Immature natural killer cell (primary cell): ENCODE data around the gene BRD3OS. TPM values are rescaled to one million over a fixed set of nuclear protein-coding genes. Genes with fewer than 3 reads are reported as not detected.

Experiments used
- DNase-seq, 3 donors: peaks; one replicate each; pipeline ENCODE4 v3.0.0; 2022; ENCODE audit warnings: mixed read lengths in 1 of 3
- H3K27ac Mint-ChIP-seq, 6 donors: one replicate each; pipeline ENCODE4 v1.8.0; 2020; ENCODE audit warnings: mixed read lengths in 6 of 6, mild to moderate bottlenecking in 5 of 6, inconsistent platforms in 4 of 6, moderate library complexity in 3 of 6
- H3K27me3 Mint-ChIP-seq, 3 donors: one replicate each; pipeline ENCODE4 v1.8.0; 2020 to 2021; ENCODE audit warnings: low read depth in 3 of 3, mild to moderate bottlenecking in 3 of 3, mixed read lengths in 3 of 3, moderate library complexity in 3 of 3, inconsistent platforms in 1 of 3
- H3K36me3 Mint-ChIP-seq, 3 donors: one replicate each; pipeline ENCODE4 v1.8.0; 2020; ENCODE audit warnings: mixed read lengths in 3 of 3, inconsistent platforms in 2 of 3, mild to moderate bottlenecking in 2 of 3
- H3K4me1 Mint-ChIP-seq, 2 donors: one replicate each; pipeline ENCODE4 v1.8.0; 2020; ENCODE audit warnings: inconsistent platforms in 2 of 2, mild to moderate bottlenecking in 2 of 2, mixed read lengths in 2 of 2, moderate library complexity in 1 of 2
- H3K4me3 Mint-ChIP-seq, 5 donors: one replicate each; pipeline ENCODE4 v1.8.0; 2020; ENCODE audit warnings: mild to moderate bottlenecking in 5 of 5, mixed read lengths in 5 of 5, inconsistent platforms in 3 of 5, moderate library complexity in 3 of 5
- H3K9me3 Mint-ChIP-seq, 6 donors: one replicate each; pipeline ENCODE4 v1.8.0; 2020; ENCODE audit warnings: mild to moderate bottlenecking in 6 of 6, mixed read lengths in 6 of 6, inconsistent platforms in 4 of 6, moderate library complexity in 3 of 6
- polyA plus RNA-seq, 3 donors: library from polyadenylated mRNA; unstranded; fragments of 300-500 nt; fragmentation: Illumina TruSeq; gene quantifications; one replicate each; pipeline ENCODE4 v1.2.3, GENCODE V29; 2021

Gene BRD3OS
- polyA plus RNA-seq, 3 donors from 2014 or later = 13.7 to 14.9 (median 13.8) TPM

- Mint-ChIP-seq H3K4me1 (peaks cover 14 to 24% of the 10 kb centered on the region in 2 donors), H3K4me3 (no peak overlapping the region), H3K27me3 (peaks cover 0 to 6% (median 0%) of the 10 kb centered on the region in 3 donors), H3K36me3 (peaks cover 5 to 10% (median 6%) of the 10 kb centered on the region in 3 donors), H3K27ac (no peak overlapping the region), H3K9me3 (no peaks in the 10 kb centered on the region)
- DNase-seq = no peak
These were observed 3.4 kb downstream of the BRD3OS start for GRCh38 chr9:134028575-134029247.

GRCh38 chr9:134029248-134030226 is 4.3 kb downstream of the BRD3OS start:
- Mint-ChIP-seq H3K4me3 (no peak overlapping the region), H3K36me3 (peaks cover 5 to 10% (median 6%) of the 10 kb centered on the region in 3 donors), H3K27me3 (peaks cover 0 to 3% (median 0%) of the 10 kb centered on the region in 3 donors), H3K4me1 (peaks cover 9 to 19% of the 10 kb centered on the region in 2 donors), H3K27ac (no peak overlapping the region), H3K9me3 (no peaks in the 10 kb centered on the region)
- no peak for DNase-seq

- no peak for DNase-seq
- Mint-ChIP-seq H3K36me3 (peaks cover 5 to 10% (median 10%) of the 10 kb centered on the region in 3 donors), H3K9me3 (no peaks in the 10 kb centered on the region), H3K4me1 (peaks cover 6 to 13% of the 10 kb centered on the region in 2 donors), H3K4me3 (no peak overlapping the region), H3K27me3 (peaks cover 0 to 4% (median 0%) of the 10 kb centered on the region in 3 donors), H3K27ac (peak overlapping the region in 1 of 6 donors; percentile 60)
These were observed 5.7 kb downstream of the BRD3OS start for GRCh38 chr9:134030821-134031470.

DNA sequence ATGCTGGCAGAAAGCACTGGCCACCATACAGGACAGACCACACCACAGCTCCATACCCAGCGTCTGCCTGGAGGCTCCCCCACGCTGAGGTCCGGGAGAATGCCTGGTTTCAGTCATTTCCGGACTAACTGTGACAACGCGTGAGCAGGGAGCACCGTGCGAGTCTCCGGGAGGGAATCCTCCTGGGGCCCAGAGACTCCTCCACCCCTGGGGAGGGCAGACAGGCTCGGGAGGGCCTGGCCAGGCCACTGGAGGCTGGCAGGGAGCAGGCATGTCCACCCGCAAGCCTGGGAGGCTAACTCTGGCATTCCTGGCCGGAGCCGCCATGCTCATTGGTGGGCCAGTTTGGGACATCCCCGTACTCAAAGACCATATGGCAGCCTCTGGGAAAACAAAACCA is 6.5 kb downstream of the BRD3OS start:
- Mint-ChIP-seq H3K27me3 (peaks cover 0 to 4% (median 2%) of the 10 kb centered on the region in 3 donors), H3K27ac (no peak overlapping the region), H3K4me3 (no peak overlapping the region), H3K9me3 (no peaks in the 10 kb centered on the region), H3K4me1 (peaks cover 4 to 8% of the 10 kb centered on the region in 2 donors), H3K36me3 (peaks cover 8 to 16% (median 14%) of the 10 kb centered on the region in 3 donors)
- no peak for DNase-seq

DNA sequence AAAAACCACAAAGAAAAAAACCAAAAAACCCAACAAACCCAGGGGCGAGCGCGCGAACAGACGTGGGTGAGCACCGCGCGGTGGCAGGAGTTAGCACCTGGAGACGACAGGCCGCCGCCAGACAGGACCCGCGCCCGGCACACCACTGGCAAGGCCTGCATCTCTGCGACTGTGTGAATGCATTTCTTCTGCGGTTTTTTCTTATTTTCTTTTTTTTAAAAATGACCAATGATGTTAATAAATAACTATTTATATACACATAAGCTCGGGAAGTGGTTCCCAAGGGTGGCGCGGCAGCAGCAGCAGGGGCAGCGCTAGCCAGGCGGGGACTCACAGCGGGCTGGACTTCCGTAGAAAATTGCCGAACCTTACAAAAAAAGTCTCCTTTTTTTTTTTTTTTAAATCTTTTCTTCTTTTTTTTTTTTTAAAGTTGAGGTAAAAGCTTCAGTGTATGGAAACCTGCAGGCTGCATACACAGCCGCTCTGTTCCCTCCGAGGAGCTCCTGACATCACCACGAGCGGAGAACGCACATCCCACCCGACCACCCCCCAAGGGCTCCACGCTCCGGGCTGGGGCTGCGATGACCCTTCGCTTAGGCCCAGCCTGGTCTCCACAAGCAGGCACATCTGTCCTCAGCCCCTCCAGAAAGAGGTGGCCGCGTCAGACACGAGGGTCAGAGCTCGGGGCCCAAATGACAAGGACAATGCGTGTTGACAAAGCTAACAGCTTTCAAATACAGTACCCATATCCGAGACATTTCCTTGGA is 7.4 kb downstream of the BRD3OS start:
- DNase-seq = no peak
- no peaks in the 10 kb centered on the region for H3K9me3 Mint-ChIP-seq
- H3K27ac Mint-ChIP-seq = no peak overlapping the region
- H3K4me1 Mint-ChIP-seq = peaks cover 0 to 5% of the 10 kb centered on the region in 2 donors
- peaks cover 0 to 4% (median 2%) of the 10 kb centered on the region in 3 donors for H3K27me3 Mint-ChIP-seq
- H3K4me3 Mint-ChIP-seq = no peak overlapping the region
- H3K36me3 Mint-ChIP-seq = peaks cover 8 to 16% (median 14%) of the 10 kb centered on the region in 3 donors

GRCh38 chr9:134033516-134034214 is 8.4 kb downstream of the BRD3OS start:
- no peak for DNase-seq
- peaks cover 0 to 2% of the 10 kb centered on the region in 2 donors for H3K4me1 Mint-ChIP-seq
- H3K36me3 Mint-ChIP-seq = peaks cover 12 to 16% (median 14%) of the 10 kb centered on the region in 3 donors
- H3K27ac Mint-ChIP-seq = peak overlapping the region in 1 of 6 donors; percentile 45
- no peaks in the 10 kb centered on the region for H3K9me3 Mint-ChIP-seq
- peaks cover 0 to 4% (median 2%) of the 10 kb centered on the region in 3 donors for H3K27me3 Mint-ChIP-seq
- no peak overlapping the region for H3K4me3 Mint-ChIP-seq

GRCh38 chr9:134034215-134035040 is 9.1 kb downstream of the BRD3OS start:
- peaks cover 3 to 6% (median 4%) of the 10 kb centered on the region in 3 donors for H3K27me3 Mint-ChIP-seq

DNA sequence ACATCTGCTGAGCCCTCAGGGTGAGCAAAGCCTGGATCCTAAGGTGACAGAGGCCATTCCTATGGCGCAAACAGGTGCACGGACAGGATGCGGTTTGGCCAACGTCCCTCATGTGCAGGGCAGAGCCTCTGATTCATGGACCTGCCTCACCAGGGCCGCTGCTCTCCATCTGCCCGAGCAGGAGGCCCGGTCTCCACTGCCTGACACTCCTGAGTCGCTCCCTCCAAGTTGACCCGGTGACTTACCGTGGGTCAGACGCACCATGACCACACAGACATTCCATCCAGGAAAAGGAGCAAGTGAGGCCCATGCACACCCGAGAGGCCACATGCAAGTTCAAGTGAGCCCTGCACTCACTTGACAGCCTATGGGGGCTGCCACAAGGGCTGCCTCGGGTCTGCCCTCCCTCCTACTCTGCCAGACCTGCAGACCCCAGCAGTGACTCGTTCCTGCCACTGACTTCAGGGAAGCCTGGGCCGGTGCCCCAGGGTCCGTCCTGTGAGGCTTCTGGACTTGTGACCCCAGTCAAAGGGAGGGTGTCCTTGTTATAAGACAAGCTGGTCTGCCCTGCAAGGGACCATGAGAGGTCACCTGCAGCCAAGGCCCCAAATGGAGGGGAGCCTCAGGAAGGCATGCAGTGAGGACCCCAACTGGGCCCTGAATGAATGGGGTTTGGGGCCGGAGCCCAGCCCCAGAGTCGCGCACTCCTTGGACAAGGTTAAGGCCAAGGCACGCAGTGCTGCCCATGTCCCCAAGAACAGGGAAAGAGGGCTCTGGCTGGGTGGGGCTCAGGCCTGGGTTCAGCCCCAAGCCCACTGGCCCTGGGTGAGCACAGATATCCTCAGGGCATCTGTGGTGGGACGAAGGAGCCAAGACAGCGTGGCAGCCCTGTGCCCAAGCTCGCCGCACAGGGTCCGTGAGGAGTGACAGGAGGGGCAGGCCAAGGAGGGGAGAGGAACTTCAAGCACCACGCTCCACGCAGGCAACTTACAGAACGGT is 10.1 kb downstream of the BRD3OS start:
- H3K9me3 Mint-ChIP-seq = no peaks in the 10 kb centered on the region
- no peak overlapping the region for H3K27ac Mint-ChIP-seq
- peaks cover 0 to 2% of the 10 kb centered on the region in 2 donors for H3K4me1 Mint-ChIP-seq
- H3K4me3 Mint-ChIP-seq = no peak overlapping the region
- DNase-seq = no peak
- peaks cover 3 to 6% (median 4%) of the 10 kb centered on the region in 3 donors for H3K27me3 Mint-ChIP-seq
- peaks cover 12 to 25% (median 18%) of the 10 kb centered on the region in 3 donors for H3K36me3 Mint-ChIP-seq

More at GRCh38 chr9:134034215-134035040, 9.1 kb downstream of the BRD3OS start:
- H3K27ac Mint-ChIP-seq = no peak overlapping the region
- H3K4me3 Mint-ChIP-seq = no peak overlapping the region
- no peak for DNase-seq
- H3K9me3 Mint-ChIP-seq = no peaks in the 10 kb centered on the region
- peaks cover 12 to 23% (median 18%) of the 10 kb centered on the region in 3 donors for H3K36me3 Mint-ChIP-seq
- H3K4me1 Mint-ChIP-seq = peaks cover 0 to 2% of the 10 kb centered on the region in 2 donors

DNA sequence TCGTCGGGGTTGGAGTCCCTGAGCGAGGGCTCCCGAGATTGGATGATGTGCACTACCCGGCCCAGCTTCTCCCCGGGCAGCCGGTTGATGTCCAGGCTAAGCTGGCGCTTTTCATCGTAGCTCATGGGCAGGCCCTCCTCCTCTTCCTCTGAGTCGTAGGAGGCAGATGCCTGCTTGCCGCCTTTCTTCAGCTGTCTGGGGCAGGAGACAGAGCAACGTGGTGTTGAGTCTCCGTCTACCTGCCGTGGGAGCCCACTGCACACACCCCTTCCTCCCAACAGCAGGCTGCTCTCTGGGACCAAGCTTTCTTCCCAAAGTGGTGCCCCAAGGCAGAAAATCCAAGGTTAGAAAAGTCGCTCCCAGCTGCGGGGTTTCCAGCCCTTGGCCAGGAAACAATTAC is 10.8 kb downstream of the BRD3OS start:
- no peak overlapping the region for H3K27ac Mint-ChIP-seq
- H3K4me1 Mint-ChIP-seq = peaks cover 0 to 2% of the 10 kb centered on the region in 2 donors
- peaks cover 3 to 6% (median 4%) of the 10 kb centered on the region in 3 donors for H3K27me3 Mint-ChIP-seq
- H3K4me3 Mint-ChIP-seq = no peak overlapping the region
- H3K36me3 Mint-ChIP-seq = peaks cover 12 to 25% (median 18%) of the 10 kb centered on the region in 3 donors
- no peak for DNase-seq
- H3K9me3 Mint-ChIP-seq = no peaks in the 10 kb centered on the region

- H3K4me1 Mint-ChIP-seq = peaks cover 0 to 2% of the 10 kb centered on the region in 2 donors
- no peak for DNase-seq
- peaks cover 3 to 6% (median 4%) of the 10 kb centered on the region in 3 donors for H3K27me3 Mint-ChIP-seq
- no peaks in the 10 kb centered on the region for H3K9me3 Mint-ChIP-seq
- H3K4me3 Mint-ChIP-seq = no peak overlapping the region
- peak overlapping the region in 1 of 6 donors; percentile 29 for H3K27ac Mint-ChIP-seq
- H3K36me3 Mint-ChIP-seq = peaks cover 12 to 25% (median 18%) of the 10 kb centered on the region in 3 donors
These were observed 12.4 kb downstream of the BRD3OS start for GRCh38 chr9:134037641-134038040.
